ENCODE measurements around the gene NCK2.

NCK2 gene

GRCh38 chr2:105852066-105852465, 107.4 kb downstream of the NCK2 start:
- no peak for DNase-seq (ENCODE audit: low spot score)

GRCh38 chr2:105853354-105854088, 108.8 kb downstream of the NCK2 start:
- no peak for DNase-seq (ENCODE audit: low spot score)

GRCh38 chr2:105854972-105855371, 110.3 kb downstream of the NCK2 start:
- DNase-seq (ENCODE audit: low spot score) = no peak

- DNase-seq (ENCODE audit: low spot score) = no peak
Measured at GRCh38 chr2:105856581-105856980, 111.9 kb downstream of the NCK2 start.

GRCh38 chr2:105857076-105857740, 112.5 kb downstream of the NCK2 start:
- DNase-seq (ENCODE audit: low spot score) = no peak

- DNase-seq (ENCODE audit: low spot score) = no peak
Measured at GRCh38 chr2:105858868-105859693, 114.4 kb downstream of the NCK2 start.

GRCh38 chr2:105859694-105859951, 114.9 kb downstream of the NCK2 start:
- no peak for DNase-seq (ENCODE audit: low spot score)

- no peak for DNase-seq (ENCODE audit: low spot score)
Measured at GRCh38 chr2:105860567-105860966, 115.9 kb downstream of the NCK2 start.

- no peak for DNase-seq (ENCODE audit: low spot score)
Measured at GRCh38 chr2:105861200-105861599, 116.5 kb downstream of the NCK2 start.

- no peak for DNase-seq (ENCODE audit: low spot score)
Measured at GRCh38 chr2:105862843-105863242, 118.1 kb downstream of the NCK2 start.

GRCh38 chr2:105864262-105864661, 119.5 kb downstream of the NCK2 start:
- no peak for DNase-seq (ENCODE audit: low spot score)

GRCh38 chr2:105865222-105865913, 120.7 kb downstream of the NCK2 start:
- peak; percentile 59 for DNase-seq (ENCODE audit: low spot score)

GRCh38 chr2:105866216-105867185, 121.8 kb downstream of the NCK2 start:
- DNase-seq (ENCODE audit: low spot score) = no peak

GRCh38 chr2:105867587-105867986, 122.9 kb downstream of the NCK2 start:
- DNase-seq (ENCODE audit: low spot score) = no peak

- DNase-seq (ENCODE audit: low spot score) = no peak
Measured at GRCh38 chr2:105868060-105868459, 123.3 kb downstream of the NCK2 start.

- no peak for DNase-seq (ENCODE audit: low spot score)
Measured at GRCh38 chr2:105869341-105869740, 124.6 kb downstream of the NCK2 start.

GRCh38 chr2:105870062-105870461, 125.3 kb downstream of the NCK2 start:
- no peak for DNase-seq (ENCODE audit: low spot score)

GRCh38 chr2:105870858-105871257, 126.1 kb downstream of the NCK2 start:
- no peak for DNase-seq (ENCODE audit: low spot score)

GRCh38 chr2:105872142-105872728, 127.5 kb downstream of the NCK2 start:
- DNase-seq (ENCODE audit: low spot score) = no peak

GRCh38 chr2:105872830-105873229, 128.1 kb downstream of the NCK2 start:
- DNase-seq (ENCODE audit: low spot score) = no peak

- DNase-seq (ENCODE audit: low spot score) = no peak
Measured at GRCh38 chr2:105873281-105873680, 128.6 kb downstream of the NCK2 start.

Data from AG20443 (cell line).